Measurements from ENCODE around the gene AMOTL1.
"Not testable (repeated sequence)": the region's sequence is repeated elsewhere in the genome, so short reads cannot be mapped to it uniquely, and the experiment has no call there.

The AMOTL1 gene

GRCh38 chr11:94795476-94796189, 27.5 kb downstream of the AMOTL1 start:
- DNase-seq, result no peak

GRCh38 chr11:94796190-94796580, 28.0 kb downstream of the AMOTL1 start:
- no peak for DNase-seq

DNA sequence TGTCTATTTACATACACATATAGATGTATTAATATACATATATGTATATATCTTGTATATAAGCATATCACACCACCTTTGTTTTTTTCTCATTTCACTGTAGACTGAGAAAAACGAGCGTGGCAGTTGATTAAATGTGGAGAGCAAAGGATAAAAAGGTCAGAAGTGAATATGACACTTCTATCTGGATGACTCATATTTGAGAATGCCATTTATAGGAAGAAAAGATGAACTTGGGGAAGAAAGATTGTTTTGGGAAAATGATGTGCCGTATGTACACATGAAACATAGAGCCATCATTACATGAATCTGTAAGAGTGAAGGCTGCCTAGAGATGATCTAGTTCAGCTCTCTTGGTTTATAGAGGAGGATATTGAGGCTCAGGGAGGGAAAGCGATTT, 28.7 kb downstream of the AMOTL1 start:
- no peak for DNase-seq

DNA sequence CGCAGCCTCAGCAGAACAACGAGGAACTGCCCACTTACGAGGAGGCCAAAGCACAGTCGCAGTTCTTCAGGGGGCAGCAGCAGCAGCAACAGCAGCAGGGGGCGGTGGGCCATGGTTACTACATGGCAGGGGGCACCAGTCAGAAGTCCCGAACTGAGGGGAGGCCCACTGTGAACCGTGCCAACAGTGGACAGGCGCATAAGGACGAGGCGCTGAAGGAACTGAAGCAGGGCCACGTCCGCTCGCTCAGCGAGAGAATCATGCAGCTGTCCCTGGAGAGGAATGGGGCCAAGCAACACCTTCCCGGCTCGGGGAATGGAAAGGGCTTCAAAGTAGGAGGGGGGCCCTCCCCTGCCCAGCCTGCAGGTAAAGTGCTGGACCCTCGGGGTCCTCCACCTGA, 31.6 kb downstream of the AMOTL1 start:
- DNase-seq, result no peak

- no peak for DNase-seq
Observed at GRCh38 chr11:94800414-94800813, 32.3 kb downstream of the AMOTL1 start.

GRCh38 chr11:94801866-94802460, 33.8 kb downstream of the AMOTL1 start:
- no peak for DNase-seq

- DNase-seq, result no peak
Observed at GRCh38 chr11:94802501-94802900, 34.3 kb downstream of the AMOTL1 start.

DNA sequence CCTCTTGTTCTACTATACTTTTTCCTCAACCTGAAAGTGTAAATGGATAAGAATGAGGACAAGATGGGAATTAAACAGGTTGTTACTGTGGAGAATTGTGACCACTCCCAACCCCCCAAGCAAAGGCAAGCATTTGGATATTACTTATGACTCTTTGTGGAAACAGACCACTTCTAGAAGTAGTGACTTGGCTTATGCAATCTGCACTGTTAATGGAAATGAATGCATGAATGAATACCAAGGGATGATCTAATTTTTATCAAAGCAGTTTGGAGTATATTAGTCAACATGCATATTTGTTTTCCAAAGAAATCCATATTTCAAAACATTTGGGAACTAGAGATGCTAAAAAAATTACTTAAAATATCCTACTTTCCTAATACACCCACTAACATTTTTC, 35.3 kb downstream of the AMOTL1 start:
- no peak for DNase-seq

GRCh38 chr11:94804874-94805273, 36.7 kb downstream of the AMOTL1 start:
- DNase-seq, result no peak

GRCh38 chr11:94806014-94806413, 37.9 kb downstream of the AMOTL1 start:
- DNase-seq, result no peak

- no peak for DNase-seq
Observed at GRCh38 chr11:94806419-94806818, 38.3 kb downstream of the AMOTL1 start.

DNA sequence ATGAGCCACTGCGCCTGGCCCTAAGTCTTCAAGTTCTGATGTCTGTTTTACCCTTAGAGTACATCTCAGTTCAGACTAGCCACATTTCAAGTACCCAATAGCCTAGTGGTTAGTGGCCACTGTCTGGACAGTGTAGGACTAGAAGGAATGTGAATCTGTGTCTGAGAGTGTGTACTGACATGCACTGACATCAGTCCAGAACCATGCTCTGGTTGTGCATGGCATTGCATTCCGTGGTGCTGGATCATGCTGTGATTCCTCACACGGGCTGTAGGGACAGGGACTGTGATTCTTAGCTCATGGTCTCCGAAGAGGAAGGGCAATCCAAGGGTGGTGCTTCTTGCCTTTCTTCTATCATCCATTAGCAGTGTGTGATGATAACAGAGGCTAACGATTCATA, 41.1 kb downstream of the AMOTL1 start:
- DNase-seq, result no peak

- DNase-seq, result not testable (repeated sequence)
Observed at GRCh38 chr11:94812724-94813720, 44.9 kb downstream of the AMOTL1 start.

DNA sequence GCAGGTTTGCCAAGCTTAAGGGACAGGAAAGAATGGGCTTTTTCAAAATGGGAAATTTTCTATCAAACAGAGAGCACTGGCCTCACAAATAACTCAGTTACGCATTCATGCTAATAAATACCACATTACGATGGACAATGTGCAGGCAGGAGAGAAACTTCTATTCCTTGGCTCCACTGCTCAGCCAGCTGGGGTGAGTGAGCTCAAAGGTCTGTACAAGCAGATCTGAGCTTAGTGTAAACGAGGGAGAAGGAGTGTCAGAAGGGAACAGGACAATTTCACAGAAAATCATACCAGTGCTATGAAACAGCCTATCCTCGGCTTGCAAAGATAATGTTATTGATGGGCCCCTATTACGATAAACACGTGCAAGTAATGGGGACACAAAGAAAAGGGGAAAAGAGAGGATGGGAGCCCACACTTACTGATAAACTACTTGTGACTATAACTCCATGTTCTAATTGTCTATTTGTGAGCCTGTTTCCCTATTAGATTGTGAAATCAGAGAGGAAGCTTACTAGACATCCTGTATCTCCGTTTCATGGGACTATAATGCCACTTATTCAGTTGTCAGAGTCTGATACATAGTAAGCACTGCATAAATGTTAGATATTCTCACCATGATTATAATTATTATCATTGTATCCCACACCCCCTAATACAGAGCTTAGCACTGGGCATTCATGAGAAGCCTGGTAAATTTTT, 46.3 kb downstream of the AMOTL1 start:
- DNase-seq, result no peak

DNA sequence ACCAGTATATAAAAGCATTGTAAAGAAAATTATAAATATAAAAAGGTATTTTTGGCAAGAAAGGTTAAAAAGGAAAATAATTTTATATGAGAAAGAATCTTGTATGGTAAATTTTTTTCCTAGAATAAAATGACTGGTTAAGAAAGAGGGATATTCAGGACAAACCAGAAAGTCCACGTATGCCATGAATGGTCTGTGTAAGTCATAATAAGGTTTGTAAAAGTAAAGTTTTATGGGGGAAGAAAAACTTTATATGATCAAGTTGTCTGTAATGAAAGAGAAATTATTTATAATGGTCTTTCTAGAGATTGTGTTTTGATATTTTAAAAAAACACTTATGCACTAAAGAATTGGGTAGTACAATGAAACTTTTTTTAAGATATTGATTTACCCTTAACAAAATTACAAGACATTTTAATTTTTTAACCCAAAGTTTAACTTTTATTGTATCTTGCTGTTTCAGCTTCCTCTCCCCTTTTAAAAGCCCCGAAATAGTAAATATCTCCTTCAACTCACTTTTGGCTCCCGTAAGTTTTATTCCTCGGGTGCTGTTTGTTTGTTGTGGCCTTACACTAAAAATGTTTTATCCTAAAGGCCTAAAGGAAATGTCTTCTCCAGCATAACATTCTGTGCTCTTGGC, 47.7 kb downstream of the AMOTL1 start:
- no peak for DNase-seq

- no peak for DNase-seq
Observed at GRCh38 chr11:94820480-94820879, 52.3 kb downstream of the AMOTL1 start.

DNA sequence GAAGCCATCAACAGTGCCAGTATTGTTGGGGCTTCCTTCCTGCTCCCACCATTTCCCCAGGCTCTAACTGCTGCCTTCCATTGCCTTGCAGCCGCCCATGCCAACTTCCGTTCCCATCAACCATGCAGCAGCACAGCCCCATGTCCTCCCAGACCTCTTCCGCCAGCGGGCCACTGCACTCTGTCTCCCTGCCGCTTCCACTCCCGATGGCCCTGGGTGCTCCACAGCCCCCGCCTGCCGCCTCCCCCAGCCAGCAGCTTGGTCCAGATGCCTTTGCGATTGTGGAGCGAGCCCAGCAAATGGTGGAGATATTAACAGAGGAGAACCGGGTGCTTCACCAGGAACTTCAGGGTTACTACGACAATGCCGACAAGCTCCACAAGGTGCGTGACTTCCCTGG, 53.3 kb downstream of the AMOTL1 start:
- DNase-seq, result no peak

- no peak for DNase-seq
Observed at GRCh38 chr11:94822080-94822479, 53.9 kb downstream of the AMOTL1 start.

DNA sequence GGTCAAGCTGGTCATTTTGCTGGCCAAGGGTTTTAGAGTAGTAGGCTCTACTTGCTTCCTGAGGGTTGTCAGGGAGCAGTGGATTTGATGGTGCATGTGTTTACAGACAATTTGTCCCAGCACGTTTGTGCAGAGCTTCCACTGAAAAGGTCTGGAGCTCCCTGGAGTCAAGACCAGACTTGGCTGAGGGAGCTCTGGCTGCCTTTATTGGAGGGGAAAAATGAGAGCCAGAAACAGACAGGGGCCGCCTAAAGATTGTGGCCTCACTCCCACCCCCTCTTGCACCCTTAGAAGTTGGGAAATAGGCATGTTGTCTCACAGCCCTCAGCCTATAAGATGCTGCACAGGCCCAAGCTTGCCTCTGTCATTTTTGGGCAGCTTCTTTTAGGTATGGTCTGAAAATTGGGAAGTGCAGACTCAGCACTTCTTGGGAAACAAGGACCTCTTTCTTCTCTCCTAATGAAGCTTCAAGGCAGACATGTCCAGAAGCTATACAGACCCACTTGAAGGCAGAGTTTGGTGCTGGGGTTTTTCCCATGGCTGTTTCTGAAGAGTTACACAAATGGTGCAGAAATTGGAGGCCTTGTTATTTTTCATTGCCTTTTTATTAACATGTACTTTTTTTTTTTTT, 55.1 kb downstream of the AMOTL1 start:
- DNase-seq, result no peak

- no peak for DNase-seq
Observed at GRCh38 chr11:94825031-94825430, 56.9 kb downstream of the AMOTL1 start.

GRCh38 chr11:94825481-94825880, 57.3 kb downstream of the AMOTL1 start:
- DNase-seq, result no peak

GRCh38 chr11:94826415-94826814, 58.3 kb downstream of the AMOTL1 start:
- no peak for DNase-seq
